ENCODE results near the gene CCDC192.

The CCDC192 gene

GRCh38 chr5:127810707-127811490 is 107.7 kb downstream of the CCDC192 start:
- peaks cover 27% of the 10 kb centered on the region for H3K4me1 ChIP-seq (ENCODE audit: control insufficient read depth, insufficient read depth, low read length)
- no peaks in the 10 kb centered on the region for H3K9me3 ChIP-seq (ENCODE audit: control insufficient read depth, insufficient read depth, low read depth, low read length)
- H3K27me3 ChIP-seq (ENCODE audit: control insufficient read depth, insufficient read depth, low read length), result no peaks in the 10 kb centered on the region
- no peak overlapping the region for H3K9ac ChIP-seq (ENCODE audit: low read length)
- H3K36me3 ChIP-seq (ENCODE audit: control insufficient read depth, insufficient read depth, low read length), result no peaks in the 10 kb centered on the region
- no peak overlapping the region for H3K4me3 ChIP-seq (ENCODE audit: low read depth, low read length)
- no peak overlapping the region for H3K27ac ChIP-seq (ENCODE audit: low read depth, low read length)

GRCh38 chr5:127812570-127812969 is 109.4 kb downstream of the CCDC192 start:
- no peak overlapping the region for H3K27ac ChIP-seq (ENCODE audit: low read depth, low read length)
- no peaks in the 10 kb centered on the region for H3K27me3 ChIP-seq (ENCODE audit: control insufficient read depth, insufficient read depth, low read length)
- no peaks in the 10 kb centered on the region for H3K36me3 ChIP-seq (ENCODE audit: control insufficient read depth, insufficient read depth, low read length)
- no peak overlapping the region for H3K9ac ChIP-seq (ENCODE audit: low read length)
- no peaks in the 10 kb centered on the region for H3K9me3 ChIP-seq (ENCODE audit: control insufficient read depth, insufficient read depth, low read depth, low read length)
- no peak overlapping the region for H3K4me3 ChIP-seq (ENCODE audit: low read depth, low read length)
- H3K4me1 ChIP-seq (ENCODE audit: control insufficient read depth, insufficient read depth, low read length), result peaks cover 27% of the 10 kb centered on the region

- H3K27me3 ChIP-seq (ENCODE audit: control insufficient read depth, insufficient read depth, low read length), result no peaks in the 10 kb centered on the region
- H3K4me1 ChIP-seq (ENCODE audit: control insufficient read depth, insufficient read depth, low read length), result peaks cover 27% of the 10 kb centered on the region
- H3K4me3 ChIP-seq (ENCODE audit: low read depth, low read length), result no peak overlapping the region
- no peak overlapping the region for H3K27ac ChIP-seq (ENCODE audit: low read depth, low read length)
- no peaks in the 10 kb centered on the region for H3K36me3 ChIP-seq (ENCODE audit: control insufficient read depth, insufficient read depth, low read length)
- H3K9me3 ChIP-seq (ENCODE audit: control insufficient read depth, insufficient read depth, low read depth, low read length), result no peaks in the 10 kb centered on the region
- no peak overlapping the region for H3K9ac ChIP-seq (ENCODE audit: low read length)
These were observed 110.7 kb downstream of the CCDC192 start for GRCh38 chr5:127813633-127814587.

GRCh38 chr5:127814588-127814973 is 111.4 kb downstream of the CCDC192 start:
- no peak overlapping the region for H3K4me3 ChIP-seq (ENCODE audit: low read depth, low read length)
- no peaks in the 10 kb centered on the region for H3K27me3 ChIP-seq (ENCODE audit: control insufficient read depth, insufficient read depth, low read length)
- no peaks in the 10 kb centered on the region for H3K9me3 ChIP-seq (ENCODE audit: control insufficient read depth, insufficient read depth, low read depth, low read length)
- H3K9ac ChIP-seq (ENCODE audit: low read length), result no peak overlapping the region
- H3K36me3 ChIP-seq (ENCODE audit: control insufficient read depth, insufficient read depth, low read length), result no peaks in the 10 kb centered on the region
- peaks cover 23% of the 10 kb centered on the region for H3K4me1 ChIP-seq (ENCODE audit: control insufficient read depth, insufficient read depth, low read length)
- no peak overlapping the region for H3K27ac ChIP-seq (ENCODE audit: low read depth, low read length)

GRCh38 chr5:127820910-127821553 is 117.8 kb downstream of the CCDC192 start:
- Histone ChIP-seq H3K27ac (ENCODE audit: low read depth, low read length) (no peak overlapping the region), H3K36me3 (ENCODE audit: control insufficient read depth, insufficient read depth, low read length) (no peaks in the 10 kb centered on the region), H3K9me3 (ENCODE audit: control insufficient read depth, insufficient read depth, low read depth, low read length) (no peaks in the 10 kb centered on the region), H3K4me3 (ENCODE audit: low read depth, low read length) (no peak overlapping the region), H3K4me1 (ENCODE audit: control insufficient read depth, insufficient read depth, low read length) (no peaks in the 10 kb centered on the region), H3K9ac (ENCODE audit: low read length) (no peak overlapping the region), H3K27me3 (ENCODE audit: control insufficient read depth, insufficient read depth, low read length) (no peaks in the 10 kb centered on the region)

- Histone ChIP-seq H3K4me1 (ENCODE audit: control insufficient read depth, insufficient read depth, low read length) (no peaks in the 10 kb centered on the region), H3K9me3 (ENCODE audit: control insufficient read depth, insufficient read depth, low read depth, low read length) (no peaks in the 10 kb centered on the region), H3K27ac (ENCODE audit: low read depth, low read length) (no peak overlapping the region), H3K27me3 (ENCODE audit: control insufficient read depth, insufficient read depth, low read length) (no peaks in the 10 kb centered on the region), H3K4me3 (ENCODE audit: low read depth, low read length) (no peak overlapping the region), H3K9ac (ENCODE audit: low read length) (no peak overlapping the region), H3K36me3 (ENCODE audit: control insufficient read depth, insufficient read depth, low read length) (no peaks in the 10 kb centered on the region)
These were observed 118.7 kb downstream of the CCDC192 start for GRCh38 chr5:127821896-127822295.

GRCh38 chr5:127824126-127824525 is 120.9 kb downstream of the CCDC192 start:
- Histone ChIP-seq H3K4me3 (ENCODE audit: low read depth, low read length) (no peak overlapping the region), H3K9ac (ENCODE audit: low read length) (no peak overlapping the region), H3K36me3 (ENCODE audit: control insufficient read depth, insufficient read depth, low read length) (no peaks in the 10 kb centered on the region), H3K27me3 (ENCODE audit: control insufficient read depth, insufficient read depth, low read length) (no peaks in the 10 kb centered on the region), H3K27ac (ENCODE audit: low read depth, low read length) (no peak overlapping the region), H3K9me3 (ENCODE audit: control insufficient read depth, insufficient read depth, low read depth, low read length) (no peaks in the 10 kb centered on the region), H3K4me1 (ENCODE audit: control insufficient read depth, insufficient read depth, low read length) (no peaks in the 10 kb centered on the region)

GRCh38 chr5:127826011-127826410 is 122.8 kb downstream of the CCDC192 start:
- H3K4me3 ChIP-seq (ENCODE audit: low read depth, low read length), result no peak overlapping the region
- no peaks in the 10 kb centered on the region for H3K27me3 ChIP-seq (ENCODE audit: control insufficient read depth, insufficient read depth, low read length)
- no peaks in the 10 kb centered on the region for H3K36me3 ChIP-seq (ENCODE audit: control insufficient read depth, insufficient read depth, low read length)
- H3K4me1 ChIP-seq (ENCODE audit: control insufficient read depth, insufficient read depth, low read length), result no peaks in the 10 kb centered on the region
- H3K9me3 ChIP-seq (ENCODE audit: control insufficient read depth, insufficient read depth, low read depth, low read length), result no peaks in the 10 kb centered on the region
- H3K9ac ChIP-seq (ENCODE audit: low read length), result no peak overlapping the region
- H3K27ac ChIP-seq (ENCODE audit: low read depth, low read length), result no peak overlapping the region

GRCh38 chr5:127827451-127827850 is 124.3 kb downstream of the CCDC192 start:
- Histone ChIP-seq H3K27ac (ENCODE audit: low read depth, low read length) (no peak overlapping the region), H3K9me3 (ENCODE audit: control insufficient read depth, insufficient read depth, low read depth, low read length) (no peaks in the 10 kb centered on the region), H3K27me3 (ENCODE audit: control insufficient read depth, insufficient read depth, low read length) (no peaks in the 10 kb centered on the region), H3K4me1 (ENCODE audit: control insufficient read depth, insufficient read depth, low read length) (no peaks in the 10 kb centered on the region), H3K36me3 (ENCODE audit: control insufficient read depth, insufficient read depth, low read length) (no peaks in the 10 kb centered on the region), H3K4me3 (ENCODE audit: low read depth, low read length) (no peak overlapping the region), H3K9ac (ENCODE audit: low read length) (no peak overlapping the region)

- H3K4me3 ChIP-seq (ENCODE audit: low read depth, low read length), result no peak overlapping the region
These were observed 127.0 kb downstream of the CCDC192 start for GRCh38 chr5:127830157-127830556.

More at GRCh38 chr5:127830157-127830556, 127.0 kb downstream of the CCDC192 start:
- Histone ChIP-seq H3K9ac (ENCODE audit: low read length) (no peak overlapping the region), H3K36me3 (ENCODE audit: control insufficient read depth, insufficient read depth, low read length) (no peaks in the 10 kb centered on the region), H3K27me3 (ENCODE audit: control insufficient read depth, insufficient read depth, low read length) (no peaks in the 10 kb centered on the region), H3K27ac (ENCODE audit: low read depth, low read length) (no peak overlapping the region), H3K9me3 (ENCODE audit: control insufficient read depth, insufficient read depth, low read depth, low read length) (no peaks in the 10 kb centered on the region), H3K4me1 (ENCODE audit: control insufficient read depth, insufficient read depth, low read length) (no peaks in the 10 kb centered on the region)

Data from HUES6 (cell line).